ENCODE results near the gene TNFSF11.

TNFSF11 gene

DNA sequence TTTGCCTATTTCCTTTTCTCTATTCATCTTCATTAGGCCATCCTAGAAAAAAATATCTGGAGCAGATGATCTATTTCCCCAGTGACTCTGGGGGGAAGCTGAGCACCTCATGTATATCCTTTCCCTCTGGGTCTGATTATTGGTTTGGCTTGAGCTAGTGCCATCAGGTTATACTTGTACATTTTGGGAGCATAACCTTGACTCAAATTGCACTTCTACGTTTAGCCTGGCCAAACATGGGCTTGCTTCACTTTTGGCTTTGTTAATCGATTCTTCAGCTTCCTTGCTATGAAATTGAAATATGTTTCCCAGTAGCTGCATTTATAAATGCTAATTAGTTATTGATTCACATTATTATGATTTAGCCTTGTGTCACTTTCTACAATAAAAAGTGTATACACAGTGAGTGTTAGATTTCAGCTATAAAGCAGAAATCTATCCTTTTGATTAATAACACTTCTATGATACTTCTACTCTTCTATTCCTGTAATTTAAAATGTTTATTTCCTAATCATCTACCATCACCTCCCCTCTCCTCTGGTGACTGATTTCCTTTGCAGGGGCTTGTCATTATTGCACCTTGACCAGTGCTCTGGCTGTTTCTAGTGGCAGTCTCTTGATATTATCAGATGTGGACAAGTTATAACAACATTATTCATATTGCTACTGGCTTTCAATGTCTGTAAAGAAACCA lies 37.3 kb downstream of the TNFSF11 start:
- DNase-seq (ENCODE audit: low read depth), result no peak

DNA sequence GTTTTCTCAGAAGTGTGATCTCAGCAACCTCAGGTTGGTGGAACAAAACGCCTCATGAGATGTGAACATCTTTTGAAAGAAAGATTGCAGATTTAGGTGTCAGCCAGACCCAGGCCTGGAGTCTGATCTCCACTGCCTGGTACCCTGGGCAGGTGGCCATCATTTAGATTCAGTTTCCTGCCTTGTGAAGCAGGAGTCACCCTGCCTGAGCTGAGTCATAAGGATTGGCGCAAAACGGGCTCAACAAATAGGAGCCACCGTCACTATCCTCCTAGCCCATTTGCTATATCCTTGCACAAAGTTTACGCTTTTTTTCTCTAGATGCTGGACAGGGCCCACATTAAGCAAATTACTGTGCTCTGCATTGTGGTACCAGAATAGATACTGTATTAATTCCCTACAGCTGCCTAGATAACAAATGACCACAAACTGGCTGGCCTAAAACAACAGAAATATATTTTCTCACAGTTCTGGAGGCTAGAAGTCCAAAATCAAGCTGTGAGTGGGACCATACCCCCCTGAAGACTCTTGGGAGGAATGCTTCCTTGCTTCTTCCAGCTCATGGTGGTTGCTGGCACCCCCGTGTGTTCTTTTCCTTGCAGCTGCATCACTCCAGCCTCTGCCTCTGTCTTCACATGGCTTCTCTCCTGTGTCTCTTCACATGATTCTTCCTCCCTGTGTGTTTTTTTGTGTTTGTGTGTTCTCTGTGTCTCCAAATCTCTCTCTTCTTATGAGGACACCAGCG lies 38.2 kb downstream of the TNFSF11 start:
- no peak for DNase-seq (ENCODE audit: low read depth)

DNA sequence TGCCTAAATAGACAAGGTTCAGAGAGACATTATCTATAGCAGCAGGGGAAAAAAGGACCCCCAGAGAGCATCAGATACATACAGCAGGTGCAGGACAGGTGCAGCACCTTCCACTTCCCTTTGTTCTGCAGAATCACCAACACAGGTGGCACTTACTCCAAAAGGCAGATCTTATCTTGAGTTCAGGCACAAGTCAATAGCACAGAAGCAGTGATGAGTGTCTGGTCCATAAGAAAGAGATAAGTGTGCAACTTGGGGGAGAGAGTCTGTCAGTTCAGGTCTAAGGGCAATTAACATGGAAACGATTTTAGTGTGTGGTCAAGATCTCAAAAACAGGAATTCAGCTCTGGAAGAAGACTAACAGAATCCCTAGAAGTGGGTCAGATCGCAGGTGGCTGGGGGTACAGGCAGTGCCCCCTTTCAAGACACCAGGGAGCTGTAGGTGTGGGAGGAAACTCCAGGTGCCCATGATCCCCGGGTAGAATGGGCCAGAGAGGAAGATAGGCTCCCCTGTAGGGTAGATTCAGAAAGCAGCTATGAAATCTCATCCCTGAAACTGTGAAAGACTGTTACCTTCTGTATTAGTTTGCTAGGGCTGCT lies 40.6 kb downstream of the TNFSF11 start:
- no peak for DNase-seq (ENCODE audit: low read depth)

- peak; percentile 52 for DNase-seq (ENCODE audit: low read depth)
These were observed 41.7 kb downstream of the TNFSF11 start for GRCh38 chr13:42615691-42616090.

GRCh38 chr13:42617221-42617620 lies 43.3 kb downstream of the TNFSF11 start:
- no peak for DNase-seq (ENCODE audit: low read depth)

GRCh38 chr13:42623916-42624315 lies 50.0 kb downstream of the TNFSF11 start:
- DNase-seq (ENCODE audit: low read depth), result no peak

DNA sequence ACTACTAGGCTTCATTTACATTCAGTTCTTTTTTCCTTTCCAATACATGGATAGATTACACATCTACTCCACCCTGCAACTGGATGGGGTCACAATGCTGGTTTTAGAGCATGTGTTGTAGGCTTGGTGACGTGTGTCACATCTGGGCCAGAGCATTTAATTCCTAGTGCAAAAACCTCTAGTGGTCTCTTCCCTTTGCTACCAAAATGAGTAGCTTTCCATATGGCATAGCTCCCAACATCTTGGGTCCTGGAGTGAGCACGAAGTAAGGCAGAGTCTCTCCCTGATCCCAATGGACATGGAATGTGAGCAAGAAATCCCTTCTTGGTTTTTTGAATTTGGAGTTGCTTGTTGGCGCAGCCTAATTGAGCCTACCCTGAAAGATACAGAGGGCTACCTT lies 51.7 kb downstream of the TNFSF11 start:
- no peak for DNase-seq (ENCODE audit: low read depth)

GRCh38 chr13:42626176-42626860 lies 52.4 kb downstream of the TNFSF11 start:
- no peak for DNase-seq (ENCODE audit: low read depth)

DNA sequence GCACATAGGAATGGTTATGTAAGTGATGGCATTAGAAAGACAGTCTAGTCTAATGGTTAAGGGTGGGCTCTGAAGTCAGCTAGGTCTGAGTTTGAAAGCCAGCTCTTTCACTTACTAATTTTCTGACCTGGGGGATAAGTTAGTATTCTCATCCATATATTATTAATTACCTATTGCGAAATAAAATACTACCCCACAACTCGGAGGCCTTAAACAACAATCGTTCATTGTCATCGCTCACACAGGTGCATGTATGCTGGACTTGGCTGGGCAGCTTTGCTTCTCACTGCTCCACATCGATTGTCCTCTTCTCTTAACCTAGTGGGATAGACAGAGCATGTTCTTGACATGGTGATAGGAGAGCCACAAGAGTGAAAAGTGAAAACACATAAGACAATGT lies 54.7 kb downstream of the TNFSF11 start:
- DNase-seq (ENCODE audit: low read depth), result no peak

GRCh38 chr13:42631181-42631580 lies 57.2 kb downstream of the TNFSF11 start:
- no peak for DNase-seq (ENCODE audit: low read depth)

DNA sequence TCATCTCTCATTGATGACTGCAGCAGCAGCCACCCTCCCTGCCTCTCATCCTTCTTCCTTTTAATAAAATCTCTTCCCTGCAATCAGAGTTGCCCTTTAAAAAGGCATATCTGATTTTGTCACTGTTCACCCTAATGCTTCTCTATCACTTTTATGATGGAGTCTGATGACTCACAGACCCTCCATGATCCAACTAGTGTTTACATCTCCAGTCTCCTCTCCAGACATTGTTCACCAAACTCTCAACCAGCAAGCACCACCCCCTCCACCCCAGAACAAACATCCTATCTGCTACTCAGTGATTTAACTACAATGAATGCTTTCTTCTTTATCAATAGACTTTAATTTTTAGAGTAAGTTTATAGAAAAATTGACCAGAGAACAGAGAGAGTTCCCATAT lies 59.5 kb downstream of the TNFSF11 start:
- no peak for DNase-seq (ENCODE audit: low read depth)

GRCh38 chr13:42638101-42638500 lies 64.1 kb downstream of the TNFSF11 start:
- DNase-seq (ENCODE audit: low read depth), result no peak

DNA sequence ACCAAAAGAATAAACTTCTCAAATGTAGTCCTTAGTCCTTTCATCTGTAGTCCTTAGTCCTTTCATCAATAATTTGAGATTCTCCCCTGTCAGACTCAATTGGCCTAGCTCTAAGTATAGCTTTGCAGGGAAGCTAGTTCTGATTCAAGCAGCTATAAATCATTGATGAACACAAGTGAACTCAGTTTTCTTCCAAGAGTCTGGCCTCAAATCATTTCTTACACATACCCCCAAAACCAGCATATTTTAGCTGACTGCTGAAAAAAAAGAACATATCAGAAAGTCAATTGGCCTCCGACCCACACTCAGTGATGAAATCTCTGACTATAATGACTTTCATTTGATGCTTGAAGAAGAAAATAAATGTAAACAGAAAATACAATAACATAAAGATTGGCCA lies 64.9 kb downstream of the TNFSF11 start:
- DNase-seq (ENCODE audit: low read depth), result no peak

GRCh38 chr13:42643076-42643475 lies 69.1 kb downstream of the TNFSF11 start:
- no peak for DNase-seq (ENCODE audit: low read depth)

DNA sequence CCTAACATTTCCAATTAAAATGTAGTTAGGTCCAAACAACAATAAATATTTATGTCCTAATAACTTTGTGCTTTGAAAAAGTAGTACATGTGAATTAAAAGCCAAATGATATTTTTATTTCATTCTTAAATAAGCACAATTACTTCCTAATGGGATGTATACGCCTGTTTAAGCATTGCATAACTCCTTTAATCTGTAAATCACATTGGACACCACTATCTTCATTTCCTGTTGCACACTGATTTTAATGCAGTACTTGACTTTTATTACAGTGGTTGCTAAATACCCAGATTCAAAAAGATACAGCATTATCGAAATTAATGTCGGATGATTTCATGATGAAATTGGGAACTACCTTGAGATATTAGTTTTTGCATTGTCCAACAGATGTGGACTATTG lies 70.9 kb downstream of the TNFSF11 start:
- DNase-seq (ENCODE audit: low read depth), result no peak

DNA sequence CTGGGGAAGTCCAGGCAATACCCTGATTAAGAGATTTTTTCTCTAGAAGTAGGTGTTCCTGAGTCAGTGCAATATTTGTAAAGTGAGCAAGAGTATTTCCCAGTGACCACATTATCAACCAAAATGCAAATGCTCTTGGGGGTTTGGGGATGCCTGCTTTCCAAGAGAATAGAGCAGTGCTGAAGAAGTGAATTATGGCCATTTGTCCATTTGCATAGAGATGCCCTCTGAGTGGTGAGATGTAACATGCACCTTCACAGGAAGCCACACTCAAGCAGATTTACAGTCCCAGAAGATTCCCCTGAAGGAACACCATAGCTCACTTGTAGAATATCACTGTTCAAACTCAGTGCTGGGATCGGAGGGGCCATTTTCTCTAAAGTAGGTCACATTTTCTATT lies 71.8 kb downstream of the TNFSF11 start:
- no peak for DNase-seq (ENCODE audit: low read depth)

DNA sequence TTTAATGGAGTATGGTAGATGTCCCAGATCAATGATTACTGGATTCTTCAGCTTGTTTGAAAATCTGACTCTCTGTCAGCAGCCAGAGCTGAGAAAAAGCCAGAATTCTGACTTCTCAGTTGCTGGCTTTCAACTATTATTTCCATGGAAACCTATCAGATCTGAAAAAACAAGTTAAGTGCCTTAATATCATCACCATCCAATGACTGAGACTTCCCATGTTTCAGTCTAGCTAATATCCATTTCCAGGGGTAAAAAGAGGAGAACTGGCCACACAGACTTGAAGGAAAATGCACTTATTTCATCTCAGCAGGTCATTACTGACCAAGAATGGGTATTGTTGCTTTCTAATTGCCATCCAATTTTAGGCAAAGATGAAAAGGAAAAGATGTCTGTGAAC lies 75.2 kb downstream of the TNFSF11 start:
- DNase-seq (ENCODE audit: low read depth), result no peak

DNA sequence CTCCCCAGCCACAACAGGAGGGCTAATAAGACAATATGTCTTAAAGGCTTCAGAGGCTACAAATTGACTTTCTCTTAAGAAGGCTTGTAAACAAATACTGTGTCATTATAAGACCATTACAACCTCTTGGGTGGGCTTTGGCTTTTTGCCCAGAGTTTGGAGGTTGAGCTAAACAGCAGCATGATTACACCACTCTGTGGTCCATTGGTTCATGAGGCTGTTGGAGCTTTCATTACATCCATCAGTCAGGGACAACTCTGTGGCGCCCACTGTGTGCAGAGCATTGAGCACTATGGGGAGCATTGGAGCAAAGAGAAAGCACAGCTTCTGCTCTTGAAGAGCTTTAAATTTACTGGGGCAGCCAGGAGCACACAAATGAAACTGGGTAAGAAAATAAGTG lies 75.9 kb downstream of the TNFSF11 start:
- no peak for DNase-seq (ENCODE audit: low read depth)

DNA sequence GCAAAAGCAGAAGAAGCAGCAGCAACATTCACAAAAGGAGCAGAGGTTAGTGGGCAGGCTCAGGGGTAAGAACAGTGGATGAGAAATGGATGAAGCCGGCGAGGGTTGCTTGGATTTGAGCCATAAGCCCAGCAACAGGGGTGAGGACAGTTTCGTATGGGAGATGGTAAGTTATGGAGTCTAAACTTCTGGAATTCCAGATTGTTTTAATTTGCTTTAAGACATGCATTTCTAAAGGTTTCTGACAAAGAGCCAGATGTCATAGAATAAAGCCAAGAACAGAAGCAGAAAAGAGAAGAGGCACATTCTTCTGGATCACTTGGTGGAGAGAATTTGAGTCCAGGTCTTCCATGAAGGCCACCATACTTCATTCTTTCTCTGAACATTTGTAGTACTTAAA lies 76.6 kb downstream of the TNFSF11 start:
- DNase-seq (ENCODE audit: low read depth), result no peak

GRCh38 chr13:42651936-42652641 lies 78.1 kb downstream of the TNFSF11 start:
- no peak for DNase-seq (ENCODE audit: low read depth)

GRCh38 chr13:42652642-42653415 lies 78.9 kb downstream of the TNFSF11 start:
- DNase-seq (ENCODE audit: low read depth), result no peak

Data from amniotic epithelial cell (primary cell).